HG03460 (cell line): ENCODE measurements around the gene WWC1.

Experiments used
- ATAC-seq: cut with Tn5 transposase; IDR thresholded peaks from one replicate; pipeline ENCODE4 v1.9.1; 2021; ENCODE audit not compliant: unreplicated experiment

Gene WWC1

DNA sequence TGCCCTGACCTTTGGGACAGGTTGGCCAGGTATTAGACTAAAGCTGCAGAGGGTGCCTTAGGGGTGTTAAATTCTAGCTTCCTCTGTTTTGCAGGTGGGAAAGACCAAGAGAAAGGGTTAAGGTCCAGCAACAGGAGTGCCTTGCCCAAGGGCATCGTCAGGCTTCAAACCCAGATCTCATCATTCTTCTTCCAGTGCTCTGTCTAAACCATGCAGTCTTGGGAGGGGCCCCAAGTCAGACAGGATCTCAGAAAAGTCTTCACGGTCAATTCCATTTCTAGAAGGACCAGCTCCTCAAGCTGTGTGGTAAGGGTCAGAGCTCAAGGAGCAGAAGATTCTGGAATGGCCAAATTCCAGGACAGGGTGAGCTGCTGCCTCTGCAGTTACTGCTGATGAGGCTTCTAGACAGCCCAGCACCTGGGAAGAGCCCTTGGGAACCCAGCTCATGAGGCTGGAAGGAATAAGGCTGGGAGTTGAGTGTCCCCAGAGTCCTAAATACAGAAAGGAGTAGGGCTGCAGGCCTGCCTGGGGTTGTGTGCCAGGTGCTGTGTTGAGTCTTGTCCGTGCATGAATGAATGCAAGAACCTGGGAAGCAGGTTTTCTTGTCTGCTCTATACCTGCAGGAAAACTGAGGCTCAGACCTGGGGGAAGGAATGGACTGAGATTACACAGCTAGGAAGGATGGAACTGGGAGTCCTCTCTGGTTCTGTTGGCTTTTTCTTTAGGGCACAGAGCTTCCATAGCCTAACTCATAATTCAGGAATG, 69.3 kb downstream of the WWC1 start:
- ATAC-seq, result no peak

DNA sequence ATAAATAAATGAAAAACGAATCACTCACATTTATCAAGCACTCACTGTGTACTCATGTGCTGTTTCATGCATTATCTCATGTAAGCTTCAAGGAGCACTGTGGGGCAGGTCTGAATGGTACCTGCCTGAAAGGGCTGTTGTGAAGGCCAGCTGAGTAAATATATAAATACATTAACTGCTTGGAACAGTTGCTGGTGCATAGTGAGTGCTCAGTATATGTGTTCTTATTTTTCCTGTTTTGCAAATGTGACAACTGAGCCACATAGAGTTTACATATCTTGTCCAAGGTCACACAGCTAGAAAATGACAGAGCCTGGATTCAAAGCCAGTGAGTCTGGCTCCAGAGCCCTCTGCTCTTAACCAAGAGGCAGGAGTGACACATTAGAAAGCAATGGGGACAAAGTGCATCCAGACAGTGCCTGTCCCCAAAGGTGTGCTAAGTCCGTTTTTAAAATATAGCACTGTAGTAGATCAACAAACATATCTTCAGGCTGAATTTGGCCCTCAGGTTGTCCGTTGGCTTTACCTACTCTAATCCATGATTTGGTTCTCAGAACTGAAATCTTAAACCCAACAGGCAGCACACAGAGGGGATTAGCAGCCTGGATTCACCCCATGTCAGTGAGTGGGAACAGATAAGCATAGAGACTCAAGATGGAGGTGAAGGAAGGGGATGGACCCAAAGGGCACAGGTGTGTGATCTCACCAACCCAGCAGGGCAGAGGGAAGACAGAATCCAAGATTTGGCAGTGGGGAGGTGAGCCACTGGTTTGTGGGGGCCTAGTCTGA, 70.8 kb downstream of the WWC1 start:
- no peak for ATAC-seq

GRCh38 chr5:168364151-168364661, 72.8 kb downstream of the WWC1 start:
- no peak for ATAC-seq

DNA sequence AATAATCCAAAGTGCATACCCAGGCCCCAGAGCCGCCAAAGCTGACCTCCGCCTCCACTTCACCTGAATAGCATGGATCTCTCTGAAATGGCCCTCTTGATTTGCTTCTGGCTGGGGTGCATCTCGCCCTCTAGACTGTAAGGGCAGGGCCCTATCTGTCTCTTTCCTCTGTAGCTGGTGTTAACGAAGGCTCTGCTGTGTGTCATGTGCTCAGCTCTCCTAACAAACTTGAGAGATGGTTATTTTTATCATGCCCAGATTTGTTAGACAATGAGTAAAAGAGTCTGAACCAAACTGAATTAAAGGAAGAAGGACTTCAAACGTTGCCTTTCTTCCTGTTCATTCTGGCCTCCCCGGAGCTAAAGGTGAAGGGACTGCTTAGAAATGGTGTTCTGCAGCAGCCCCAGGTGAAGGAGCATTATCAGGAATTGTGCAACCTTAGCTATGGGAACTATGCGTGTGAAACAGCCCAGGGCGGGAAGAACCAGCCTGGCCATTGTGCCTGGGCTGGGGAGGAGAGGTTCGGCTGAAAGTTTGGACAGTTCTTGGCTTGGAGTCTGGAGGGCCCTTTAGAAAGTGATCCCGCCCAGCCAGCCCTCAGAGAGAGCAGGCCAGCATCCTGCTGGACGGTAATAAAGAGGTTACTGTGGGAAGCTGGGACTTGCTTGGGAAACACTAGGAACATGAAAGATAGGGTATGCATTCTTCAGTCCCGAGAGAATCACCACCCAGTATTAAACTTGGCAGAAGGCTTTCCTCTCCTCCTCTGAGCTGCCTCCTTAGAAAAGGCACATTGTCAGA, 73.5 kb downstream of the WWC1 start:
- ATAC-seq, result no peak

GRCh38 chr5:168365581-168366081, 74.2 kb downstream of the WWC1 start:
- ATAC-seq, result no peak

DNA sequence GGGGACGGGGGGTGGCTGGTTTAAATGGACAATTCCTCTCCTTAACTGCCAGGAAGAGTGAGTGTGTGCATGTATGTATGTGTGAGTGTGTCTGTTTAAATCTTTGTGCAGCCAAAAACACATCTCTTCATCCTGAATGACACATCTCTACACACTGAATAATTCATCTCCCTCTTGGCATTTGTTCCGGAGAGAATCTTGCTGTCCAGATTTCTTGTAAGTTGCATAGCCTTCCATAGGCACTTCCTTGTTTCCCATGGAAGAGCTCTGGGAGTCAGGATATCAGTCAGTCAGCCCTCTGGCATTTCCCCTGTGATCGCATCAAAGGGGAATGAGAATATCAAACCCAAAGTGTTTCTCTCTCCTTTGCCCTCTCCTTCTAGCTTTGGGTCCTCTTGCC, 74.7 kb downstream of the WWC1 start:
- no peak for ATAC-seq

DNA sequence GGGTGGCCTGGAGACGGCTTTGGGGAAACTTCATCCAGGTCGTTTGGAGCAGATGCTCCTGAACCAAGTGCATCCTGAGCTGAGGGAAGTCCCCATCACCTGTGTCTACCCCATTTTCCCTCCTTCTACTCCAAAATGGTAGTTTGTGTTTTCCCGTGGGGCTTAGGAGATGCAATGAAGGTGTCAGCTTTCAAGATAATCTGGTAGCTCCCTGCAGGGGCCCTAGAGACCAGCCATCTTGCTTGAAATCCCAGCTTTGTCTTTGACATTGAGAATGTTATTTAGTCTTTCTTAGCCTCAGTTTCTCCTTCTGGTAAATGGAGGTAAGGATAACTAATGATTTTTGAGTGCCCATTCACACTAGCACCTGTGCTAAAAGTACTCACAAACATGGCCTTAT, 77.4 kb downstream of the WWC1 start:
- ATAC-seq, result no peak

DNA sequence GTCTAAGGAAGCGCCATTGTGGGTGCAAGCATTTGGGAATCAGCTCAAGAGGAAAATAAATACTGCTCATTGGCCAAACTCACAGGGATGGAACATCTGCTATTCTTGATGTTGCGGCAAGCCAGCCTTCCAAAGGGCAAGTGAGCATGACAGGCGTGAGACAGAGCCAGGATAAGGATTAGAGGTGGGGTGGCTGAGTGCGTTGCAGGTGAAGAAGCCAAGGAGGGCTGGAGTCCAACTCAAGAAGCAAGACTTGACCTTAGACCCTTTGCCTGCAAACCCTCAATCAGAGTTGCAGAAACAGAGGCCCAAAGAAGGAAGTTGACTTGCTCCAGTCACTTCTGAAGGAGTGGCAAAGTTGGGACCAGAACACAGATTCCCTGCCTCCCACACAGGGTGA, 79.4 kb downstream of the WWC1 start:
- no peak for ATAC-seq

GRCh38 chr5:168372356-168372946, 81.0 kb downstream of the WWC1 start:
- no peak for ATAC-seq

DNA sequence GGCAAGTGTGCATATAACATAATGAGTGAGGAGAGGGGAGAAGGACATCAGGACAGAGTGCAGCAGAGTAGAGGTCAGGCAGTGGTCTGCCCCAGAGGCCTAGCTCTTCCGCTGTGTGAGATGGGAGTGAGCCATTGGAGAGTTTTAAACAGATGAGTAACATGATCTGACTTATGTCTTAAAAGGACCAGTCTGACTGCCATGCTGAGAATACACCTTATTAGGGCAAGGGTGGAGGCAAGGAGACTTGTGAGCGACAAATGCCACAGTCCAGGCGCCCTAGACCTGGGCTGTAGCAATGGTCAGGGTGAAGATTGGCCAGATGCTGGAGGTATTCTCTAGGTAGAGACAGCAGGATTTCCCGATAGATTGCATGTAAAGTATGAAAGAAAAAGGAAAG, 83.1 kb downstream of the WWC1 start:
- no peak for ATAC-seq

DNA sequence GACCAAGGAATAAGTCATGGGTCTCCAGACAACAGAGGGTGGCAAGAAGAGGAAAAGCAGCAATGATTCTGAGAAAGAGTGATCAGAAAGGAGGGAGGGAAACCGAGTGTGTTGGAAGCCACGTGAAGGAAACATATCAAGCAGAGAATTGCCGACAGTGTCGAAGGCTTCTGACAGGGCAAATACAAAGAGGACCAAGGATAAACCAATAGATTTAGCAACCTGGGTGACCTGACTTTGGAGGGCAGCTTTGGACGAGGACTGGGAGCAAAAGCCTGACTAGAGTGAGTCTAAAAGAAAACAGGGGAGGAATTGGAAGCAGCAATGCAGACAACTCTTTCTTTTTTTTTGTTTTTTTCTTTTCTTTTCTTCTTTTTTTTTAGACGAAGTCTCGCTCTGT, 83.8 kb downstream of the WWC1 start:
- ATAC-seq, result no peak

DNA sequence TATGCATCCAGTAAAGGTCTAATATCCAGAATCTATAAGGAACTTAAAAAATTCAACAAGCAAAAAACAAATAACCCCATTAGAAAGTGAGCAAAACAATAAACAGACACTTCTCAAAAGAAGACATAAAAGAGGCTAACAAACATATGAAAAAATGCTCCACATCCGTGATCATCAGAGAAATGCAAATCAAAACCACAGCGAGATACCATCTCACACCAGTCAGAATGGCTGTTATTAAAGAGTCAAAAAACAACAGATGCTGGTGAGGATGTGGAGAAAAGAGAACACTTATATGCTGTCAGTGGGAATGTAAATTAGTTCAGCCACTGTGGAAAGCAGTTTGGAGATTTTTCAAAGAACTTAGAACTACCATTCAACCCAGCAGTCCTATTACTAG, 86.1 kb downstream of the WWC1 start:
- no peak for ATAC-seq

DNA sequence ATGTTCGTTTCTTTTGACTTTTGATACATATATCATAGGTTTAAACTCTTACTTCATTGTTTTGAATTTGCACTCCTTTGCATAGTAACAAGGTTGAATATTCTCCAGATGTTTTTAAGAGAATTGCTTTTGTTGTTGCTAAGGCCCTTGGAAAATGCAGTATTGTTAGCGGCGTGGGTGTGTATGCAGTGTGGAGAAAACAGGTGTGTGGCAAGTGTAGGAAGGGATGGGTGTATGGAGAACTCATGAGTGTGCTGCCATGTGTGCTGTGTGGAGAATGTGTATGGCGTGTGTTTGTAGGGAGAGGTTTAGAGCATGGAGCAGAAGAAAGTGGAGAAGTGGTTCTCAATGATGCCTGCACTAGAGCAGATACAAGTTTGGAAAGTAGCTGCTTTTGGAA, 87.3 kb downstream of the WWC1 start:
- no peak for ATAC-seq

- ATAC-seq, result no peak
Observed at GRCh38 chr5:168382421-168382820, 91.0 kb downstream of the WWC1 start.

DNA sequence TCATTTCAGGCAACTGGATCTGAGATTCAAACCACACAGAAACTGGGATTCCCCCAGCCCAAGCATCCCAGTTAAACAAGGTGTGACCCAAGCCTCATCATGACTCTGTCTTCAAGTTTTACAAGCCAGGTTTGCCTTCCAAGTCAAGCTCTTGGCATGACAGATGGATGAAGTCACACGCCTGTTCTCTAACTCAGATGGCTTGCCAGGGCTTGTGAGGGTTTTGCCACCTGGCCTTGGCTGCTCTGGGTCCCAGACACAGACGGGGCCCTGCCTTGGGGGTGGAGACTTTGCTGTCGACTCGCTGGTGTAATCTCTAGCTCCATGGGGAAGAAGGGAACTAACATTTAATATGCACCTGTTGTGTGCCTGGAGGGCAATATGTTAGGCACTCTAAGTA, 99.0 kb downstream of the WWC1 start:
- ATAC-seq, result no peak

GRCh38 chr5:168393773-168394172, 102.3 kb downstream of the WWC1 start:
- no peak for ATAC-seq

- no peak for ATAC-seq
Observed at GRCh38 chr5:168400429-168401220, 109.2 kb downstream of the WWC1 start.

DNA sequence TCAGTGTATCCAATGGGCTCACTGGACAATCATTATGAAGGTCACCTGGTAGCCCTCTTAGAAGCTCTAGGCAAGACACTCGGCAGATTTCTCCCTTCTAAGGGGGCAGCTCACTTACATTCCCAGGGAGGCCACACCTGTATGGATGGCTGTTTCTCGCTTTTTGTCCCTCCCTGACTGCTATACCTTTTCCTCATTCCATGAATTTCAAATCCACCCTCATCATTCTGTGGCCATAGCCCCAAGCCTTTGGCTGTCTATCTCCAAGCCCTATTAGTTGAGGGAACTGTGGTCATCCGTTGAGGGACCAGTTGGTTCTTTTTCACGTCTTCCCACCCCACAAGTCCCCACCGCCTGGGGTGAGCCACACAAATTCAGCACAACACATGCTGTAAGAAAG, 109.8 kb downstream of the WWC1 start:
- ATAC-seq, result no peak

DNA sequence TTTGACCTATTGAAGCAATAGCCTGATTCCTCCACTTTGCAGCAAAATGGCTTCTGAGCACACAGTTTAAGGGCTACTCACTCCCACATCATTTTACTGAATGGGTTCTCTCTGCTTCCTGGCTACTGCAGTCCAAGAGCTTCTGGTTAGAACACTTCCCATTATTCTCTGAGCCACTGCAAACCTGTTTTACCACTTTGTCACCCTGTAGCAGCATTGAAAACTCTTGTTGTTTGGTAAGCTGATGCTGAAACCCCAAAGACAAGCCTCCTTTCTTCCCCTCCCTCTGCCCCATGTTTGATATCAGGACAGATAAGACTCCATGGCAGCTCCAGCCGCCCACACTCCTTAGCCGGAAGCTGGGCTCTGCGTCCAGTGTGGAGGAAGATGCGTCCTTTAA, 110.4 kb downstream of the WWC1 start:
- ATAC-seq, result no peak

DNA sequence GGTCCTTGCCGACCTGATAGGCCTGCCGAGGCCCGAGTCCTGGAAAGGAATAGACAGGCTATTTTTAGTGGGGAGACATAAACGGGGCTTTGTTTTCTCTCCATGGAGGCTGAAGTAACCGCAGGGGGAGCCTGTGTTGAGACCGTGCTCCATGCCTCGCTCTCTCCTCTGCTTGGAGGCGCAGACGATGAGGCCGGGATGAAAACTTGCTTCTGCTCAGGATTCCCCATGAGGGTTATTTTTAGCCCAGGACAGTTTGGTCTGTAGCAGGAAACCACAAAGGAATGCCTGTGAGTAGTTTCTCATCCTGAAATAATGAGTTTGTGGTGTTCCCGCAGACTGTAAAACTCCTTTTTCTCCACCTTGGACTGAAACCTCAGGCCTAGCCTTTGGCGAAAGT, 112.9 kb downstream of the WWC1 start:
- no peak for ATAC-seq
